Measurements from ENCODE around the gene HOXA4. TPM values are rescaled to one million over a fixed set of nuclear protein-coding genes. Genes with fewer than 3 reads are reported as not detected.

Gene HOXA4
- total RNA-seq (1 to 10 TPM in 3 of 5 donors, under 1 TPM in 2; 0.55 to 5.8 (median 2.2) TPM), polyA plus RNA-seq (10 to 100 TPM in 1 of 3 donors, 1 to 10 TPM in 2; 4.4 to 17.0 (median 5.9) TPM)
- long read RNA-seq, donor 1, transcript HOXA4-204 (2 exons, 1,728 nt) = major isoform, 5 of 5 reads
- long read RNA-seq, donor 1, partial matches to known transcripts = 0 of 5 reads
- long read RNA-seq, donor 1, other reads (novel, unspliced or antisense) = 0 of 5 reads
- long read RNA-seq, donor 2, transcript HOXA4-204 (2 exons, 1,728 nt) = major isoform, 11 of 11 reads
- long read RNA-seq, donor 2, partial matches to known transcripts = 0 of 11 reads
- long read RNA-seq, donor 2, other reads (novel, unspliced or antisense) = 0 of 11 reads
- long read RNA-seq, donor 3 = 0 reads
- long read RNA-seq, donor 4, partial matches to known transcripts = 0 of 1 reads
- long read RNA-seq, donor 4, other reads (novel, unspliced or antisense) = 0 of 1 reads
- long read RNA-seq, donor 5, transcript HOXA4-204 (2 exons, 1,728 nt) = major isoform, 10 of 10 reads
- long read RNA-seq, donor 5, partial matches to known transcripts = 0 of 10 reads
- long read RNA-seq, donor 5, other reads (novel, unspliced or antisense) = 0 of 10 reads
- long read RNA-seq, donor 6, transcript HOXA4-204 (2 exons, 1,728 nt) = major isoform, 13 of 13 reads
- long read RNA-seq, donor 6, partial matches to known transcripts = 0 of 13 reads
- long read RNA-seq, donor 6, other reads (novel, unspliced or antisense) = 0 of 13 reads
- long read RNA-seq, donor 7, transcript HOXA4-204 (2 exons, 1,728 nt) = major isoform, 10 of 10 reads
- long read RNA-seq, donor 7, partial matches to known transcripts = 0 of 10 reads
- long read RNA-seq, donor 7, other reads (novel, unspliced or antisense) = 0 of 10 reads
- long read RNA-seq, donor 8, transcript HOXA4-204 (2 exons, 1,728 nt) = major isoform, 5 of 5 reads
- long read RNA-seq, donor 8, partial matches to known transcripts = 0 of 5 reads
- long read RNA-seq, donor 8, other reads (novel, unspliced or antisense) = 0 of 5 reads
- long read RNA-seq, donor 9, partial matches to known transcripts = 0 of 3 reads
- long read RNA-seq, donor 9, other reads (novel, unspliced or antisense) = 0 of 3 reads
- long read RNA-seq, donor 10, partial matches to known transcripts = 0 of 2 reads
- long read RNA-seq, donor 10, other reads (novel, unspliced or antisense) = 0 of 2 reads

DNA sequence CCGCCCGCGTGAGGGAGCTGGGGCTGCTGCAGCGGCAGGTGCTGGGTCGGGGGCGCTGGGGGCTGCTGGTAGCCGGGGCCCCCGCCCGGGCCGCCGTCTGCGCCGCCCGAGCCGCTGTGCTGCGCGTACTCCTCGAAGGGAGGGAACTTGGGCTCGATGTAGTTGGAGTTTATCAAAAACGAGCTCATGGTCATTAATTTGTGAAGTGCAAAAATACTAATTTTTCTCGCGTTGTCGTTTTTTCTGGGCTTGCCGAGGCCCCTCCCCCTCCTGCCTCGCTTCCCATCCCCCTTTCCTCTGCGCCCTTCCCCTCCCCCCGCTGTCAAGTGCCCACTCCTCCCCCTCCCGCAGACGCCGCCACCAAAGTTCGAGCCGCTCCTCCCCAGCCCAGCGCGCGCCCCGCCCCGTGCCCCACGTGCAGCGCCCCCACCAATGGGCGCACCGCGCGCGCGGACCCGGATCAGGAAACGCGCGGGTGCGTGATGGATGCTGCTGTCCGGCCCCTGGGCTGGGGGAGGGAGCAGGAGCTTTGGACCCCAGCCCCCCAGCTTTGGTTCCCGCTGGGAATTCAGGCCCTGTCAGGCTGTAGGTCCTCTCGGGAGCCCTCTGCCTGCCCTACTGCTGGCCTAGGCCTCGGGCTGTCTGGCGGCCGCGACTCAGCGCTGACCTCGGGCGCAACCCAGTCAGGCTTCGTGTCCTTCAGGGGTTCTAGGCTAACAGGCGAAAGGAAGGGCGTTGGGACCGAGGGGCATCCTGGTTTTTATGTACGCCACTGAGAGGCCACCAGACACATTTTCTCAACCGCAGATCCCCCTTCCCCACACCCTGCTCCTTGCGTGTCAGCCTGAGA, at the start of gene HOXA4:
Gene HOXA4, minus strand, starts transcription at position 218 of the 850 bp plus-strand sequence. Its CDS starts 24 bp downstream, at position 194.
- Histone ChIP-seq H3K4me1 (peaks cover 0 to 83% (median 38%) of the 10 kb centered on the region in 4 donors), H3K4me3 (peak within 1 kb of the TSS; percentile 58 to 70 (median 68)), H3K27ac (peak within 1 kb of the TSS; percentile 81 to 99 (median 84)), H3K36me3 (no peaks in the 10 kb centered on the region), H3K9me3 (no peaks in the 10 kb centered on the region), H3K27me3 (peaks cover 0 to 95% (median 51%) of the 10 kb centered on the region in 3 donors)
- intact Hi-C loops (cut with DNase I; ENCODE audit: low total_unique reads) = no loop called here
- TF ChIP-seq EP300 (IDR thresholded peaks at IDR 0.05) (no peak), POLR2A (IDR thresholded peaks at IDR 0.05) (no peak), POLR2AphosphoS5 (IDR thresholded peaks at IDR 0.05) (peak; percentile 71 to 85 (median 82))
- peak; percentile 69 to 98 for DNase-seq
- 5 to 17% (median 12%) methylated on average over 39 to 67 of the region's 67 CpGs for WGBS, 5 donors

DNA sequence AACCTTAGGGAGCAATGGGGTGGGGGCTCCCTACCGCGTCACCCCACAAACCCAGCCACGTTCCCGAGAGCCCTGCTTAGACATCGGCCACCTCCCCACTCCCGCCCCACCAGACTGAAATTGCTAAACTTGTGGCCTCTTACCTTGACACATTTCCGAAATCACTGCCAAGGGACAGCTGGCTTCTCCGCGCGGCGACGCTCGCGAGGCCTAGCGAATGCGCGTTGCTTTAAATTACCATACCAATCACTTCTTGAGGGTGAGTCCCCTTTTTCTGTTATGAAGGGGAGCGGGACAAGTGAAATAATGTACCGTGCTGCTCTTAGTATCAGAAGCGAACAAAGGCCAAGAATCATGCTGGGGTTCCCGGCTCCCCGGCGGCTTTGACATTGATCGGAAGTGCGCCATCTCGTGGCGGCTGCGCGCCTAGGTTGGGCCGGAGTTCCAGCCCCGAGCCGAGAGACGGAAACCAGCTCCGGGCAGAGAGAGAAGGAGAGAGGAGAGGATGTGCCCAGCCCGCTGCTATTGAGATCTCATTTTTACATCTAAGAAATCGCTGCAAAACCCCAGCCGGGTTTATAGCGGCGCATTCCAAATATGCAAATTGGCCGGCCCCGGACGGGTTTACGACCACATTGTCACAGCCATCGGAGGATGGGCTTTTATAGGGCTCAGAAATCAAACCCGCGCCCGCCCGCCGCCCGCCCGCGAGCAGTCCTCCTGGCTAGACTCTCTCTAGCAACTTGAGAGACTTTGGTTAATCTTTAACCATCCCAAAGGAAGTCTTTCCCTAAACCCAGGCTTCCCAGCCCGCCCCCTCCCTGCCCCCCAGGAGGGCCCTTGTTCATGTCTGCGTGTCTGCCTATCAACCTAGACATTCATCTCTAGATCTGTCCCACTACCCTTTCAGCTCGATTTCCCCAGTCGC, 49.2 kb upstream of the HOXA4 start:
- H3K27me3 ChIP-seq = peaks cover 49 to 100% (median 93%) of the 10 kb centered on the region in 3 donors
- peaks cover 0 to 6% (median 0%) of the 10 kb centered on the region in 4 donors for H3K9me3 ChIP-seq
- TF ChIP-seq POLR2AphosphoS5 (IDR thresholded peaks at IDR 0.05) (no peak), EP300 (IDR thresholded peaks at IDR 0.05) (no peak), POLR2A (IDR thresholded peaks at IDR 0.05) (no peak), CTCF (IDR thresholded peaks at IDR 0.05) (peak in 5 of 7 experiments; percentile 10 to 77 (median 54))
- WGBS, 5 donors = 9 to 15% (median 11%) methylated on average over 51 to 56 of the region's 56 CpGs
- H3K4me3 ChIP-seq = peak overlapping the region in 2 of 4 donors; percentile 13 to 24
- H3K4me1 ChIP-seq = peaks cover 19 to 31% (median 28%) of the 10 kb centered on the region in 4 donors
- peak; percentile 47 to 87 for DNase-seq
- intact Hi-C loops (cut with DNase I; ENCODE audit: low total_unique reads) = loop anchor here (10.0 kb wide), 1 partner anchor 1305 kb away; no protein-coding TSS in a partner anchor
- no peak overlapping the region for H3K27ac ChIP-seq
- no peaks in the 10 kb centered on the region for H3K36me3 ChIP-seq

GRCh38 chr7:27179030-27179429, 48.5 kb upstream of the HOXA4 start:
- H3K4me1 ChIP-seq = peaks cover 16 to 31% (median 27%) of the 10 kb centered on the region in 4 donors
- peaks cover 0 to under 1% (median 0%) of the 10 kb centered on the region in 4 donors for H3K9me3 ChIP-seq
- intact Hi-C loops (cut with DNase I; ENCODE audit: low total_unique reads) = loop anchor here (10.0 kb wide), 1 partner anchor 1304 kb away; no protein-coding TSS in a partner anchor
- H3K27me3 ChIP-seq = peaks cover 50 to 100% (median 93%) of the 10 kb centered on the region in 3 donors
- no peak overlapping the region for H3K27ac ChIP-seq
- no peaks in the 10 kb centered on the region for H3K36me3 ChIP-seq
- DNase-seq = no peak
- no peak for TF ChIP-seq EP300 (IDR thresholded peaks at IDR 0.05)
- 38 to 45% (median 42%) methylated on average over 14 of the region's 14 CpGs for WGBS, 5 donors
- H3K4me3 ChIP-seq = no peak overlapping the region

DNA sequence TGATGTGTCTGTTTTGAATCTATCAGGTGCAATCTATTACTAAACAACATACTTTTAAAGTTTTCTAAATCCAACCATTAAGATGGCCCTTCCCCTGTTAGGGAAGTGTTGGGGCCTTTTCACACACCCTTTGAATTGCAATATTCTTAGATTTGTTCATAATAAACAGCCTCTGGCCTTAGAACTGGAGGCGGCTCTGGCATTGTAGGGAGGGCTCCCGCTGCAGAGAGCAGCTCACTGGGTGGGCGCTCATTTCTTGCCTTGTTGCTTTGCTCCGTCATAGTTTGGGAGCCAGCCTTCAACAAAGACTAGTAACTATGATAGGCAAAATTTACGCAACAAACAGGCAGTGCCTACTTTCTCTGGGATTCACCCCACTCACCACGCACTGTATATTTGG, 47.8 kb upstream of the HOXA4 start:
- no peak for DNase-seq

More for the DNA sequence above, 47.8 kb upstream of the HOXA4 start:
- TF ChIP-seq POLR2A (IDR thresholded peaks at IDR 0.05) (no peak), CTCF (IDR thresholded peaks at IDR 0.05) (no peak), EP300 (IDR thresholded peaks at IDR 0.05) (no peak), POLR2AphosphoS5 (IDR thresholded peaks at IDR 0.05) (no peak)
- peaks cover 52 to 100% (median 93%) of the 10 kb centered on the region in 3 donors for H3K27me3 ChIP-seq
- no peaks in the 10 kb centered on the region for H3K36me3 ChIP-seq
- H3K4me3 ChIP-seq = no peak overlapping the region
- no peak overlapping the region for H3K27ac ChIP-seq
- H3K4me1 ChIP-seq = peaks cover 19 to 31% (median 28%) of the 10 kb centered on the region in 4 donors
- H3K9me3 ChIP-seq = peaks cover 0 to 6% (median 0%) of the 10 kb centered on the region in 4 donors
- intact Hi-C loops (cut with DNase I; ENCODE audit: low total_unique reads) = loop anchor here (10.0 kb wide), 1 partner anchor 1304 kb away; no protein-coding TSS in a partner anchor
- 65 to 78% (median 66%) methylated on average over 6 of the region's 6 CpGs for WGBS, 5 donors
